ENCODE data around the gene ADAP1.

DNA sequence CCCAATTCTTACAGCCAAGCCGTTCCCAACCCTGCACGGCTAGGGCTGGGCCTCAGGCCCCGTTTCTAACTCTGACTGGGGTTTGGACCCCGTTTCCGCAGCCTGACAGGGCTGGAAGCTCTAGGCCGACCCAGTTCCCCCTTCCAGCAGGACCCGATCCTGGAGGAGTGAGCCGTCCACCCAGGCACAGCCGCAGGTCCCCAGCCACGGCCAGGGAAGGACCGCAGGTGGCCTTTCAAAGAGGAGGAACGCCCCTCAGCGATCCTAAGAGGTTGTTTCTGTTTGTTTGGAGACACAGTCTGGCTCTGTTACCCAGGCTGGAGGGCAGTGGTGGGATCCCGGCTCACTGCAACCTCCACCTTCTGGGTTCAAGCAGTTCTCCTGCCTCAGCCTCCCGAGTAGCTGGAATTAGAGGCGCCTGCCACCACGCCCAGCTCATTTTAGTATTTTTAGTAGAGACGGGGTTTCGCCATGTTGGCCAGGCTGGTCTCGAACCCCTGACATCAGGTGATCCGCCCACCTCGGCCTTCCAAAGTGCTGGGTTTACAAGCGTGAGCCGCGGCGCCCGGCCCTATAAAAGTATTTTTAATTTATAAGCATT is 78.9 kb downstream of the ADAP1 start:
- TF ChIP-seq CTCF (conservative IDR thresholded peaks at IDR 0.05; ENCODE audit: low read depth, low read length) = no peak
- no peak for TF ChIP-seq EZH2 (IDR thresholded peaks at IDR 0.05; ENCODE audit: borderline replicate concordance, low read depth, low read length, poor library complexity, severe bottlenecking)

All from A673 (cell line).